ENCODE data around the gene SMTNL2. TPM values are rescaled to one million over a fixed set of nuclear protein-coding genes. Genes with fewer than 3 reads are reported as not detected.

The SMTNL2 gene
- total RNA-seq, 1 experiment from 2014 or later, result 2.7 TPM

DNA sequence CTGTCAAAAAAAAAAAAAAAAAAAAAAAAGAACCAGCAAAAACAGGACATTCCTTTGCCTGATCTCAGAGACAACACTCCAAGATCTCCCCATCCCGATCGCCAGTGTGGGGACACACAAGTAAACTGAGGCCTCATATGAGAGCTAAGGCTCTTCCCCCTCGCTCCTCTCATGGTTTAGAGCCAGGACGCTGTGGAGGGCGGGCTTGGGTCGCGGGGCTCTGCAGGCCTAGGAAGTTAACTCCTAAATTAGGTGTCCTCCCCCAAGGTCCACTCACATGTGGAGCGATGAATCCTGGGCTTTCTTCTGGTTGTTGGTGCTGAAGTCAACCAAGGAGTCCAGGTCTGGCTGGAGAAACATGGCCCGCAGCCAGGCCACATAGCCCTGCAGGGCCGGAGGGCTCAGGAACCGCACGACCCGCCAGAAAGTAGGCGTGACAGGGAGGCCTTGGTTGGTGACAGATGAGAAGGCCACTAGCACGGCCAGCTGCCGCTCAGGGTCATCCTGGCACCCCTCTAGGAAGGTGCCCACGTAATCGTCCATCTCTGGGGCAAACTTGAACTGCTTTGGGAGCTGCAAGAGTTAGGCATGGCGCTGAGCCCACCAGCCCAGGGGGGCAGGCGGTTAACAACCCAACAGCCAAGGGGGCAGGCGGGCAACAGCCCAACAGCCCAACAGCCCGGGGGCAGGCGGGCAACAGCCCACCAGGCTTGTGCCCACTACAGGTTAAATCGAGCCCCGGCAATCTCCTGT, 34.4 kb upstream of the SMTNL2 start:
- TF ChIP-seq, protein P1, sequence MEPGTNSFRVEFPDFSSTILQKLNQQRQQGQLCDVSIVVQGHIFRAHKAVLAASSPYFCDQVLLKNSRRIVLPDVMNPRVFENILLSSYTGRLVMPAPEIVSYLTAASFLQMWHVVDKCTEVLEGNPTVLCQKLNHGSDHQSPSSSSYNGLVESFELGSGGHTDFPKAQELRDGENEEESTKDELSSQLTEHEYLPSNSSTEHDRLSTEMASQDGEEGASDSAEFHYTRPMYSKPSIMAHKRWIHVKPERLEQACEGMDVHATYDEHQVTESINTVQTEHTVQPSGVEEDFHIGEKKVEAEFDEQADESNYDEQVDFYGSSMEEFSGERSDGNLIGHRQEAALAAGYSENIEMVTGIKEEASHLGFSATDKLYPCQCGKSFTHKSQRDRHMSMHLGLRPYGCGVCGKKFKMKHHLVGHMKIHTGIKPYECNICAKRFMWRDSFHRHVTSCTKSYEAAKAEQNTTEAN (CRISPR knock-in tag; IDR thresholded peaks at IDR 0.05), result no peak
- TF ChIP-seq, protein P2, sequence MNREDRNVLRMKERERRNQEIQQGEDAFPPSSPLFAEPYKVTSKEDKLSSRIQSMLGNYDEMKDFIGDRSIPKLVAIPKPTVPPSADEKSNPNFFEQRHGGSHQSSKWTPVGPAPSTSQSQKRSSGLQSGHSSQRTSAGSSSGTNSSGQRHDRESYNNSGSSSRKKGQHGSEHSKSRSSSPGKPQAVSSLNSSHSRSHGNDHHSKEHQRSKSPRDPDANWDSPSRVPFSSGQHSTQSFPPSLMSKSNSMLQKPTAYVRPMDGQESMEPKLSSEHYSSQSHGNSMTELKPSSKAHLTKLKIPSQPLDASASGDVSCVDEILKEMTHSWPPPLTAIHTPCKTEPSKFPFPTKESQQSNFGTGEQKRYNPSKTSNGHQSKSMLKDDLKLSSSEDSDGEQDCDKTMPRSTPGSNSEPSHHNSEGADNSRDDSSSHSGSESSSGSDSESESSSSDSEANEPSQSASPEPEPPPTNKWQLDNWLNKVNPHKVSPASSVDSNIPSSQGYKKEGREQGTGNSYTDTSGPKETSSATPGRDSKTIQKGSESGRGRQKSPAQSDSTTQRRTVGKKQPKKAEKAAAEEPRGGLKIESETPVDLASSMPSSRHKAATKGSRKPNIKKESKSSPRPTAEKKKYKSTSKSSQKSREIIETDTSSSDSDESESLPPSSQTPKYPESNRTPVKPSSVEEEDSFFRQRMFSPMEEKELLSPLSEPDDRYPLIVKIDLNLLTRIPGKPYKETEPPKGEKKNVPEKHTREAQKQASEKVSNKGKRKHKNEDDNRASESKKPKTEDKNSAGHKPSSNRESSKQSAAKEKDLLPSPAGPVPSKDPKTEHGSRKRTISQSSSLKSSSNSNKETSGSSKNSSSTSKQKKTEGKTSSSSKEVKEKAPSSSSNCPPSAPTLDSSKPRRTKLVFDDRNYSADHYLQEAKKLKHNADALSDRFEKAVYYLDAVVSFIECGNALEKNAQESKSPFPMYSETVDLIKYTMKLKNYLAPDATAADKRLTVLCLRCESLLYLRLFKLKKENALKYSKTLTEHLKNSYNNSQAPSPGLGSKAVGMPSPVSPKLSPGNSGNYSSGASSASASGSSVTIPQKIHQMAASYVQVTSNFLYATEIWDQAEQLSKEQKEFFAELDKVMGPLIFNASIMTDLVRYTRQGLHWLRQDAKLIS (CRISPR knock-in tag; IDR thresholded peaks at IDR 0.05; ENCODE audit: borderline replicate concordance), result no peak
- ATAC-seq, result no peak
- DNase-seq (ENCODE audit: low spot score), result no peak
- Mint-ChIP-seq H3K36me3 (peaks cover 54% of the 10 kb centered on the region), H3K27ac (no peak overlapping the region), H3K4me3 (no peak overlapping the region), H3K27me3 (ENCODE audit: low read depth) (no peaks in the 10 kb centered on the region), H3K9me3 (no peaks in the 10 kb centered on the region), H3K4me1 (peaks cover 15% of the 10 kb centered on the region)
- ChIA-PET POLR2A (no interaction called here), CTCF (interaction anchor here (0.5 to 0.9 kb wide), 6 partner anchors 10 to 1706 kb away, joined by 3 to 7 read pairs (median 4); no protein-coding TSS in a partner anchor)

DNA sequence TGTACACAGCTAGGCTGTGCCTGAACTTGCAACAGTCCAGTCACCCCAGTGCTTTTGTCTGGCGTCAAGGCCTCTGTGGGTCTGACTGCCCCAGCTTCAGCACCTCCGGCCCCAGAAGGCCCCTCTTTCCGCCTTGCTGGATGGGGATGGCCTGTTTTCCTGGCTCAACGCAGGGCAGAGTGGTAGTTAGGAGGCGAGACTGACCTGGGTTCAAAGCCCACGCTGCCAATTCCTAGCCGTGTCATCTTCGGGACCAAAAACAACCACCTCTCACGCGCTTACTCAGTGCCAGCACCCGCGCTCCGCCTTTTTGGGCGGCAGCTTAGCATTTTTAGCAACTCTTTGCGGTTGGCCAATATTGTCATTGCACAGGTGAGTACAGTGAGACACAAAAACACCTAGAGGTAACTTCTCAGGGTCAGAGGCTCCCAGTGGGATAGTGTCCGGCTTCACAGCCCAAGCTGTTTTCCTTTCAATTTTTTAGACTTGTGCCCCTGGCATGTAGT, 33.7 kb upstream of the SMTNL2 start:
- H3K9me3 Mint-ChIP-seq, result no peaks in the 10 kb centered on the region
- DNase-seq (ENCODE audit: low spot score), result no peak
- H3K27ac Mint-ChIP-seq, result peak overlapping the region; percentile 95; the same call in 1 of the 2 replicates
- no peaks in the 10 kb centered on the region for H3K27me3 Mint-ChIP-seq (ENCODE audit: low read depth)
- ChIA-PET CTCF (interaction anchor here (0.9 to 1.7 kb wide), 4 partner anchors 13 to 130 kb away, joined by 3 to 6 read pairs (median 4); no protein-coding TSS in a partner anchor), POLR2A (no interaction called here)
- H3K4me3 Mint-ChIP-seq, result no peak overlapping the region
- ATAC-seq, result no peak
- TF ChIP-seq, protein P3, sequence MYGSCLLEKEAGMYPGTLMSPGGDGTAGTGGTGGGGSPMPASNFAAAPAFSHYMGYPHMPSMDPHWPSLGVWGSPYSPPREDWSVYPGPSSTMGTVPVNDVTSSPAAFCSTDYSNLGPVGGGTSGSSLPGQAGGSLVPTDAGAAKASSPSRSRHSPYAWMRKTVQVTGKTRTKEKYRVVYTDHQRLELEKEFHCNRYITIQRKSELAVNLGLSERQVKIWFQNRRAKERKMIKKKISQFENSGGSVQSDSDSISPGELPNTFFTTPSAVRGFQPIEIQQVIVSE (CRISPR knock-in tag; IDR thresholded peaks at IDR 0.05; ENCODE audit: borderline replicate concordance), result no peak
- no peak for TF ChIP-seq KAT7 (CRISPR knock-in tag; IDR thresholded peaks at IDR 0.05; ENCODE audit: borderline replicate concordance)
- TF ChIP-seq, protein P4, sequence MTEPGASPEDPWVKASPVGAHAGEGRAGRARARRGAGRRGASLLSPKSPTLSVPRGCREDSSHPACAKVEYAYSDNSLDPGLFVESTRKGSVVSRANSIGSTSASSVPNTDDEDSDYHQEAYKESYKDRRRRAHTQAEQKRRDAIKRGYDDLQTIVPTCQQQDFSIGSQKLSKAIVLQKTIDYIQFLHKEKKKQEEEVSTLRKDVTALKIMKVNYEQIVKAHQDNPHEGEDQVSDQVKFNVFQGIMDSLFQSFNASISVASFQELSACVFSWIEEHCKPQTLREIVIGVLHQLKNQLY (CRISPR knock-in tag; IDR thresholded peaks at IDR 0.05), result no peak
- peaks cover 54% of the 10 kb centered on the region for H3K36me3 Mint-ChIP-seq
- peaks cover 18% of the 10 kb centered on the region for H3K4me1 Mint-ChIP-seq

DNA sequence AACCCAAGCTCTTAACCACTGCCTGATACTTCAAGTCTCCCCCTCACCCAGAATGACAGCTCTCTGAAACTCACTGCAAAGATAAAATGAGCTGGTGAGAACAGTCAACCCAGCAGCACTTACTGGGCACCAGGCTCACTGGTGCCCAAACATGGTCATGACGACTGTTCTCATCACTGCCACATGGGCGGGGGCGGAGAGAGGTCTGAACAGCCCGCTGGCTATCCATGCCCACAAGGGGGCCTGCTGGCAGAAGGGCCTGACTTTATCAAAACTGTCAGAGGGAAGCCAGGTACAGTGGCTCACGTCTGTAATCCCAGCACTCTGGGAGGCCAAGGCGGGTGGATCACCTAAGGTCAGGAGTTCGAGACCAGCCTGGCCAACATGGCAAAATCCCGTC, 33.2 kb upstream of the SMTNL2 start:
- 0 out of 2 replicates have a peak, but pooled peaks have one; percentile 10 for ATAC-seq
- DNase-seq (ENCODE audit: low spot score), result peak; percentile 34
- TF ChIP-seq, protein P5, sequence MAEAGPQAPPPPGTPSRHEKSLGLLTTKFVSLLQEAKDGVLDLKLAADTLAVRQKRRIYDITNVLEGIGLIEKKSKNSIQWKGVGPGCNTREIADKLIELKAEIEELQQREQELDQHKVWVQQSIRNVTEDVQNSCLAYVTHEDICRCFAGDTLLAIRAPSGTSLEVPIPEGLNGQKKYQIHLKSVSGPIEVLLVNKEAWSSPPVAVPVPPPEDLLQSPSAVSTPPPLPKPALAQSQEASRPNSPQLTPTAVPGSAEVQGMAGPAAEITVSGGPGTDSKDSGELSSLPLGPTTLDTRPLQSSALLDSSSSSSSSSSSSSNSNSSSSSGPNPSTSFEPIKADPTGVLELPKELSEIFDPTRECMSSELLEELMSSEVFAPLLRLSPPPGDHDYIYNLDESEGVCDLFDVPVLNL (CRISPR knock-in tag; IDR thresholded peaks at IDR 0.05; ENCODE audit: borderline replicate concordance, low read depth), result no peak
- TF ChIP-seq NFE2L1 (CRISPR knock-in tag; IDR thresholded peaks at IDR 0.05), result no peak
- TF ChIP-seq NR3C1 (CRISPR knock-in tag; conservative IDR thresholded peaks at IDR 0.05; ENCODE audit: low read depth), result no peak
- no peak for TF ChIP-seq FOXK1 (CRISPR knock-in tag; IDR thresholded peaks at IDR 0.05)
- TF ChIP-seq ZBTB21 (CRISPR knock-in tag; IDR thresholded peaks at IDR 0.05; ENCODE audit: borderline replicate concordance), result no peak
- TF ChIP-seq, protein P6, sequence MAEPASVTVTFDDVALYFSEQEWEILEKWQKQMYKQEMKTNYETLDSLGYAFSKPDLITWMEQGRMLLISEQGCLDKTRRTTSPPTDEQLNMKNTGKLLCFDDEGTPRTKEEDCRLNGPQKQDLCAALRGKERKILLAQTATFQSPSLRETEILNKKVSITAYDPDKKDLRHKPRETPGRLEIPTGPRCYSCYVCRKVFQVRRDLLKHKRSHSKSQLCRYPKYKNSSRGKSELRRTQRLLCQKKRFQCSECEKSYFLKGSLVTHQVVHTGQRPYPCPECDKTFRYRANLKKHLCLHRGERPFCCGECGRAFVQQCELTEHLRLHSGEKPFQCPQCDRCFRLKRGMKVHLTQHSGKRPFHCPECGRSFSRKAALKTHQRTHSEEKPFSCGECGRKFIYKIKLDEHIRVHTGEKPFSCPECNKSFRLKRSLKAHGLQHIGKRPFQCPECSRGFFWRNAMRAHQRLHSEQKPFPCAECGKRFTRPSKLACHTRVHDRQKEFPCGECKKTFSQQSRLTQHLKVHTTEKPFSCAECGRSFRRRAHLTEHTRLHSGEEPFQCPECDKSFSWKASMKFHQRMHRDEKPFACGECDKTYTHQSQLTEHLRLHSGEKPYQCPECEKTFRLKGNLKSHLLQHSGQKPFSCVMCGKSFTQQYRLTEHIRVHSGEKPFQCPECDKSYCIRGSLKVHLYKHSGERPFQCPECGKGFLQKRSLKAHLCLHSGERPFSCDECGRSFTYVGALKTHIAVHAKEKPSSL (CRISPR knock-in tag; conservative IDR thresholded peaks at IDR 0.05), result no peak
- TF ChIP-seq, protein P3 (CRISPR knock-in tag; IDR thresholded peaks at IDR 0.05; ENCODE audit: borderline replicate concordance), result no peak
- TF ChIP-seq, protein P7, sequence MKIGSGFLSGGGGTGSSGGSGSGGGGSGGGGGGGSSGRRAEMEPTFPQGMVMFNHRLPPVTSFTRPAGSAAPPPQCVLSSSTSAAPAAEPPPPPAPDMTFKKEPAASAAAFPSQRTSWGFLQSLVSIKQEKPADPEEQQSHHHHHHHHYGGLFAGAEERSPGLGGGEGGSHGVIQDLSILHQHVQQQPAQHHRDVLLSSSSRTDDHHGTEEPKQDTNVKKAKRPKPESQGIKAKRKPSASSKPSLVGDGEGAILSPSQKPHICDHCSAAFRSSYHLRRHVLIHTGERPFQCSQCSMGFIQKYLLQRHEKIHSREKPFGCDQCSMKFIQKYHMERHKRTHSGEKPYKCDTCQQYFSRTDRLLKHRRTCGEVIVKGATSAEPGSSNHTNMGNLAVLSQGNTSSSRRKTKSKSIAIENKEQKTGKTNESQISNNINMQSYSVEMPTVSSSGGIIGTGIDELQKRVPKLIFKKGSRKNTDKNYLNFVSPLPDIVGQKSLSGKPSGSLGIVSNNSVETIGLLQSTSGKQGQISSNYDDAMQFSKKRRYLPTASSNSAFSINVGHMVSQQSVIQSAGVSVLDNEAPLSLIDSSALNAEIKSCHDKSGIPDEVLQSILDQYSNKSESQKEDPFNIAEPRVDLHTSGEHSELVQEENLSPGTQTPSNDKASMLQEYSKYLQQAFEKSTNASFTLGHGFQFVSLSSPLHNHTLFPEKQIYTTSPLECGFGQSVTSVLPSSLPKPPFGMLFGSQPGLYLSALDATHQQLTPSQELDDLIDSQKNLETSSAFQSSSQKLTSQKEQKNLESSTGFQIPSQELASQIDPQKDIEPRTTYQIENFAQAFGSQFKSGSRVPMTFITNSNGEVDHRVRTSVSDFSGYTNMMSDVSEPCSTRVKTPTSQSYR (CRISPR knock-in tag; IDR thresholded peaks at IDR 0.05), result no peak

More for the DNA sequence above, 33.2 kb upstream of the SMTNL2 start:
- Mint-ChIP-seq H3K4me3 (no peak overlapping the region), H3K4me1 (peaks cover 24% of the 10 kb centered on the region), H3K9me3 (no peaks in the 10 kb centered on the region), H3K36me3 (peaks cover 54% of the 10 kb centered on the region), H3K27ac (peak overlapping the region; percentile 95), H3K27me3 (ENCODE audit: low read depth) (no peaks in the 10 kb centered on the region)
- CTCF ChIA-PET, result interaction anchor here (0.9 to 1.7 kb wide), 5 partner anchors 10 to 130 kb away, joined by 3 to 6 read pairs (median 4); partner anchors contain the start of gene GGT6
- POLR2A ChIA-PET, result interaction anchor here (1.7 kb wide), 1 partner anchor 13 kb away, joined by 7 read pairs; no protein-coding TSS in a partner anchor

All from WTC11 (cell line).